HepG2 (cell line): ENCODE data around the gene IQCK. TPM values are rescaled to one million over a fixed set of nuclear protein-coding genes. Genes with fewer than 3 reads are reported as not detected.

Experiments
- ATAC-seq: fragments of 200-7000 bp; cut with Tn5 transposase; 3 replicates; pipeline ENCODE4 v1.9.1; 2020; ENCODE audit warnings: mild to moderate bottlenecking, moderate library complexity
- BruUV-seq: library from RNA; stranded (reverse); fragments of 400-500 nt; replicated peaks from 2 replicates; lab custom pipeline; 2021; lab: Mats Ljungman, UMichigan
- CTCF ChIA-PET: fragments of 300-600 bp; formaldehyde crosslinking; extraction: SDS; loops from one replicate; lab custom pipeline; 2021; ENCODE audit warnings: low total read pairs, inconsistent platforms, low intra/inter-chr PET ratio; lab: Yijun Ruan, JAX
- POLR2A ChIA-PET: fragments of 350-600 bp; sonication (Branson Sonifier 250); formaldehyde crosslinking; loops from one replicate; lab custom pipeline; 2020; ENCODE audit warnings: antibody characterized with exemption, inconsistent platforms; lab: Yijun Ruan, JAX
- DNase-seq: peaks from one replicate; pipeline ENCODE4 v3.0.0-alpha.2; 2015; ENCODE audit warnings: low spot score
- FAIRE-seq: peaks from 3 replicates; lab custom pipeline; 2011; peaks lifted over from hg19 to GRCh38; lab: Jason Lieb, UNC
- H2AFZ ChIP-seq: one replicate; pipeline ENCODE4 v1.6.1; 2011; ENCODE audit warnings: low read length, inconsistent platforms
- H3K27ac ChIP-seq: fragments of 300-600 bp; 3 replicates; pipeline ENCODE4 v1.8.0; 2011; ENCODE audit warnings: mixed run types, mild to moderate bottlenecking, mixed read lengths, low read length, inconsistent platforms; ENCODE audit not compliant: insufficient read depth; ENCODE audit errors: extremely low read length
- H3K27me3 ChIP-seq, 2 experiments: fragments of 200-600 bp in 1 of 2; 2 replicates in 1 of 2; 3 replicates in 1 of 2; pipeline versions ENCODE4 v1.6.0 to v1.8.0; 2011; ENCODE audit warnings: low read length in 2 of 2, mild to moderate bottlenecking in 2 of 2, moderate library complexity in 2 of 2, inconsistent platforms in 1 of 2; ENCODE audit not compliant: insufficient read depth in 2 of 2, control insufficient read depth in 1 of 2
- H3K36me3 ChIP-seq, 2 experiments: fragments of 200-600 bp in 1 of 2; replicated peaks in 1 of 2; 2 replicates in 1 of 2; 3 replicates in 1 of 2; pipeline versions ENCODE4 v1.5.1 to v1.8.0; 2011; ENCODE audit warnings: low read length in 2 of 2, inconsistent platforms in 1 of 2; ENCODE audit not compliant: insufficient read depth in 2 of 2, control insufficient read depth in 1 of 2
- H3K4me1 ChIP-seq: 2 replicates; pipeline ENCODE4 v1.5.1; 2012; ENCODE audit warnings: low read length, inconsistent platforms; ENCODE audit not compliant: insufficient read depth
- H3K4me2 ChIP-seq: 2 replicates; pipeline ENCODE4 v1.6.0; 2011; ENCODE audit warnings: low read depth, low read length, inconsistent platforms
- H3K4me3 ChIP-seq, 3 experiments: fragments of 200-600 bp in 1 of 3; sonication (generic), shearing (Covaris generic) in 1 of 3; replicated peaks in 1 of 3; 2 replicates each; pipeline ENCODE4 v1.5.1; 2011 to 2016; ENCODE audit warnings: low read length in 3 of 3, inconsistent platforms in 2 of 3, low read depth in 2 of 3, mild to moderate bottlenecking in 2 of 3, control low read depth in 1 of 3, mixed read lengths in 1 of 3; ENCODE audit not compliant: insufficient read depth in 1 of 3
- H3K79me2 ChIP-seq: one replicate; pipeline ENCODE4 v1.6.1; 2011; ENCODE audit warnings: low read length, inconsistent platforms; ENCODE audit not compliant: insufficient read depth
- H3K9ac ChIP-seq: 2 replicates; pipeline ENCODE4 v1.6.0; 2011; ENCODE audit warnings: mild to moderate bottlenecking, low read depth, low read length, inconsistent platforms; ENCODE audit not compliant: insufficient read depth
- H3K9me3 ChIP-seq: 2 replicates; pipeline ENCODE4 v1.5.1; 2012; ENCODE audit warnings: mild to moderate bottlenecking, low read length
- H4K20me1 ChIP-seq: 2 replicates; pipeline ENCODE4 v1.6.0; 2011; ENCODE audit warnings: inconsistent platforms, mild to moderate bottlenecking, low read length, moderate library complexity; ENCODE audit not compliant: insufficient read depth
- GATA4 ChIP-seq: sonication (generic); IDR thresholded peaks from 2 replicates; pipeline ENCODE4 v1.6.1; 2016; ENCODE audit warnings: antibody characterized with exemption, low read depth, borderline replicate concordance
- JUND ChIP-seq: sonication (generic); formaldehyde crosslinking; IDR thresholded peaks from 2 replicates; pipeline ENCODE4 v1.8.0; 2022; ENCODE audit warnings: mild to moderate bottlenecking, missing genetic modification reagents
- KDM2A ChIP-seq: sonication (generic); formaldehyde crosslinking; IDR thresholded peaks from 2 replicates; pipeline ENCODE4 v1.4.0; 2020; ENCODE audit warnings: low read depth, missing genetic modification reagents, borderline replicate concordance
- MTA1 ChIP-seq: sonication (generic); formaldehyde crosslinking; IDR thresholded peaks from 2 replicates; pipeline ENCODE4 v1.4.0; 2020; ENCODE audit warnings: missing genetic modification reagents, mild to moderate bottlenecking, borderline replicate concordance
- ZNF205 ChIP-seq: IDR thresholded peaks from 2 replicates; pipeline ENCODE4 v1.6.1; 2018; ENCODE audit warnings: missing biosample characterization, missing genetic modification reagents
- ZNF790 ChIP-seq: sonication (generic); formaldehyde crosslinking; IDR thresholded peaks from 2 replicates; pipeline ENCODE4 v1.8.0; 2022; ENCODE audit warnings: missing genetic modification reagents, mild to moderate bottlenecking, borderline replicate concordance
- WGBS: methylation state at CpG from one replicate; pipeline ENCODE4 v1.1.6; 2017; ENCODE audit warnings: low lambda C conversion rate; 5-methylcytosine and 5-hydroxymethylcytosine counted together
- in situ Hi-C: cut with HindIII; loops from 2 replicates; pipeline ENCODE4 v1.10.0; 2017; ENCODE audit warnings: low pct_unique_long_range_greater_than_20kb; ENCODE audit not compliant: extremely low pct_ligation_motif_present
- intact Hi-C: fragments of 100-400 bp; cut with micrococcal nuclease; formaldehyde crosslinking; loops from one replicate; pipeline ENCODE4 v1.10.0; 2022; ENCODE audit not compliant: unreplicated experiment
- polyA plus RNA-seq, 8 experiments: library from polyadenylated mRNA; depleted of rRNA in 3 of 8; stranded (reverse) in 7 of 8; unstranded in 1 of 8; fragments of >200 nt; fragmentation: Illumina TruSeq in 4 of 8; extraction: Trizol in 4 of 8; gene quantifications; 2 replicates each; pipeline versions ENCODE4 v1.2.1 to v1.2.3, GENCODE V29; 2011 to 2016; ENCODE audit warnings: low read depth in 4 of 8, missing spikeins in 1 of 8, mixed read lengths in 1 of 8; ENCODE audit not compliant: insufficient read depth in 1 of 8
- total RNA-seq, 5 experiments: library from RNA; depleted of rRNA; stranded (reverse); fragments of >200 nt; fragmentation: Illumina TruSeq; extraction: Trizol; gene quantifications; 2 replicates each; pipeline ENCODE4 v1.2.3, GENCODE V29; 2016; ENCODE audit warnings: low read depth in 1 of 5
- TF ChIP-seq, protein P1 (sequence below): sonication (generic); formaldehyde crosslinking; IDR thresholded peaks from 2 replicates; pipeline ENCODE4 v1.4.0; 2020; ENCODE audit warnings: mild to moderate bottlenecking, missing genetic modification reagents
- TF ChIP-seq, protein P2 (sequence below): sonication (generic); formaldehyde crosslinking; IDR thresholded peaks from 2 replicates; pipeline ENCODE4 v1.5.0; 2020; ENCODE audit warnings: mild to moderate bottlenecking, missing genetic modification reagents
- TF ChIP-seq, protein P3 (sequence below): sonication (generic); formaldehyde crosslinking; IDR thresholded peaks from 2 replicates; pipeline ENCODE4 v1.5.0; 2020; ENCODE audit warnings: missing genetic modification reagents, mild to moderate bottlenecking, borderline replicate concordance

Gene IQCK
- total and polyA plus RNA-seq, 2 of the 13 experiments (the other 11 are each of a cell fraction or from before 2014, with no cell fraction given): 5.1 to 7.3 TPM

DNA sequence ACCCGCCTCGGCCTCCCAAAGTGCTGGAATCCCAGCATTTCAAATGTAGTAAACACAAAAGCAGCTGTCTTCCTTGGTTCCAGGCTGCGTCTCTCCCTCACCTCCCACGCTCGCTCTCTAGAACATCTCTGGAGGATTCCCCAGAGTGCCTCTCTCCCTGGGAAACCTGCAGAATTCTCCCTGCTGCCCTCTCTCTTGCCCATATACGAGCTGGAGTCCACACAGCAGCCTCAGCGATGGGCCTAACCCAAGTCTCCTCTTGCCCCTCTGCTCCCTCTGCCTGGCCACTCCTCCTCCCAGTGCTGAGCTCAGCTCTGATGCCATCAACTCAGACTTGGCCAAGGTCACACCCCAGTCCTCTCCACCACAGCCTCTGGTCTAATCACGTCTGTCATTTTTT lies 156.0 kb downstream of the IQCK start (continued):
- TF ChIP-seq, protein P1, sequence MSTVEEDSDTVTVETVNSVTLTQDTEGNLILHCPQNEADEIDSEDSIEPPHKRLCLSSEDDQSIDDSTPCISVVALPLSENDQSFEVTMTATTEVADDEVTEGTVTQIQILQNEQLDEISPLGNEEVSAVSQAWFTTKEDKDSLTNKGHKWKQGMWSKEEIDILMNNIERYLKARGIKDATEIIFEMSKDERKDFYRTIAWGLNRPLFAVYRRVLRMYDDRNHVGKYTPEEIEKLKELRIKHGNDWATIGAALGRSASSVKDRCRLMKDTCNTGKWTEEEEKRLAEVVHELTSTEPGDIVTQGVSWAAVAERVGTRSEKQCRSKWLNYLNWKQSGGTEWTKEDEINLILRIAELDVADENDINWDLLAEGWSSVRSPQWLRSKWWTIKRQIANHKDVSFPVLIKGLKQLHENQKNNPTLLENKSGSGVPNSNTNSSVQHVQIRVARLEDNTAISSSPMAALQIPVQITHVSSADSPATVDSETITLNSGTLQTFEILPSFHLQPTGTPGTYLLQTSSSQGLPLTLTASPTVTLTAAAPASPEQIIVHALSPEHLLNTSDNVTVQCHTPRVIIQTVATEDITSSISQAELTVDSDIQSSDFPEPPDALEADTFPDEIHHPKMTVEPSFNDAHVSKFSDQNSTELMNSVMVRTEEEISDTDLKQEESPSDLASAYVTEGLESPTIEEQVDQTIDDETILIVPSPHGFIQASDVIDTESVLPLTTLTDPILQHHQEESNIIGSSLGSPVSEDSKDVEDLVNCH (CRISPR knock-in tag): no peak
- TF ChIP-seq, all 625 proteins: peak for 0

DNA sequence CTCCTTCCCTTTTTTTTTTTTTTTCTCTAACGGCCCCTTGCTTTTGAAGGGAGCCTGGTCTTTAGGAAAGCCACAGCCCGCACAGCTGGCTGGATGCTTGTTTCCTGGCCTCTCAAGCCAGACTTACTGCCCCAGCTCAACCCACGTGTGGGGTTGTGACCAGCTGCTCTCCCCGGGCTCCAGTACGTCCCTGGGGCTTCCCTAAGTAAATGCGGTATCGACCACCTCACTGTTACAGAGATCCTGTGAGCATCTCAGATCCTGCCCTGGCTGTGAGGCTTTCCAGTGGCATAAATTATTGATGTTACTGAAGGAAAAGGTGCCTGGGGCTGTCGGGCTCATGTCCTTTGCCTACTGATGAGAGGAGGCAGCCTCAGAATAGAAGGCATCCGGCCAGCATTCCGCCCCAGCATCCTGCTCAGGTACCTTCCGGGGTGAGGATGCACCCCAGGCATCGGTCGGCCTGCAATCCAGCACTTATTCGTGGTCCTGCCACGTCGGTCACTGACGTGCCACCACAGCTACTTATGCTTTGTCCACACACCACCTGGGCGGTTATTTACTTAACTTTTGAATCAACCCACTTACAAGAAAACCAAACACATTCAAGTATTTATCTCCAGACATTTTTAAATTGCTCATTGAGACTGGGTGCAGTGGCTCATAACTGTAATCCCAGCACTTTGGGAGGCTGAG lies 156.9 kb downstream of the IQCK start:
- H4K20me1 ChIP-seq: no peaks in the 10 kb centered on the region
- H3K27ac ChIP-seq: no peak overlapping the region
- H2AFZ ChIP-seq: no peak overlapping the region
- H3K27me3 ChIP-seq: no peaks in the 10 kb centered on the region
- H3K9ac ChIP-seq: no peak overlapping the region
- 47% methylated on average over 18 of the region's 18 CpGs for WGBS
- H3K79me2 ChIP-seq: no peaks in the 10 kb centered on the region
- FAIRE-seq (no peak), DNase-seq (no peak), ATAC-seq (no peak)
- in situ Hi-C loops: no loop called here
- no peak overlapping the region for H3K4me3 ChIP-seq
- ChIA-PET CTCF (no interaction called here), POLR2A (no interaction called here)
- H3K9me3 ChIP-seq: no peaks in the 10 kb centered on the region
- no peaks in the 10 kb centered on the region for H3K4me1 ChIP-seq
- H3K36me3 ChIP-seq: no peaks in the 10 kb centered on the region
- intact Hi-C loops: no loop called here
- no peak for TF ChIP-seq GATA4
- no peak for TF ChIP-seq KDM2A
- TF ChIP-seq MTA1 (CRISPR knock-in tag): no peak
- TF ChIP-seq, protein P2, sequence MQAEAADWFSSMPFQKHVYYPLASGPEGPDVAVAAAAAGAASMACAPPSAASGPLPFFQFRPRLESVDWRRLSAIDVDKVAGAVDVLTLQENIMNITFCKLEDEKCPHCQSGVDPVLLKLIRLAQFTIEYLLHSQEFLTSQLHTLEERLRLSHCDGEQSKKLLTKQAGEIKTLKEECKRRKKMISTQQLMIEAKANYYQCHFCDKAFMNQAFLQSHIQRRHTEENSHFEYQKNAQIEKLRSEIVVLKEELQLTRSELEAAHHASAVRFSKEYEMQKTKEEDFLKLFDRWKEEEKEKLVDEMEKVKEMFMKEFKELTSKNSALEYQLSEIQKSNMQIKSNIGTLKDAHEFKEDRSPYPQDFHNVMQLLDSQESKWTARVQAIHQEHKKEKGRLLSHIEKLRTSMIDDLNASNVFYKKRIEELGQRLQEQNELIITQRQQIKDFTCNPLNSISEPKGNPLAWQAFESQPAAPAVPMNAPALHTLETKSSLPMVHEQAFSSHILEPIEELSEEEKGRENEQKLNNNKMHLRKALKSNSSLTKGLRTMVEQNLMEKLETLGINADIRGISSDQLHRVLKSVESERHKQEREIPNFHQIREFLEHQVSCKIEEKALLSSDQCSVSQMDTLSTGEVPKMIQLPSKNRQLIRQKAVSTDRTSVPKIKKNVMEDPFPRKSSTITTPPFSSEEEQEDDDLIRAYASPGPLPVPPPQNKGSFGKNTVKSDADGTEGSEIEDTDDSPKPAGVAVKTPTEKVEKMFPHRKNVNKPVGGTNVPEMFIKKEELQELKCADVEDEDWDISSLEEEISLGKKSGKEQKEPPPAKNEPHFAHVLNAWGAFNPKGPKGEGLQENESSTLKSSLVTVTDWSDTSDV (CRISPR knock-in tag): no peak
- TF ChIP-seq ZNF205 (CRISPR knock-in tag): no peak
- TF ChIP-seq JUND (CRISPR knock-in tag): no peak
- TF ChIP-seq ZNF790 (CRISPR knock-in tag): no peak
- TF ChIP-seq, protein P3, sequence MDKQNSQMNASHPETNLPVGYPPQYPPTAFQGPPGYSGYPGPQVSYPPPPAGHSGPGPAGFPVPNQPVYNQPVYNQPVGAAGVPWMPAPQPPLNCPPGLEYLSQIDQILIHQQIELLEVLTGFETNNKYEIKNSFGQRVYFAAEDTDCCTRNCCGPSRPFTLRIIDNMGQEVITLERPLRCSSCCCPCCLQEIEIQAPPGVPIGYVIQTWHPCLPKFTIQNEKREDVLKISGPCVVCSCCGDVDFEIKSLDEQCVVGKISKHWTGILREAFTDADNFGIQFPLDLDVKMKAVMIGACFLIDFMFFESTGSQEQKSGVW (CRISPR knock-in tag): no peak
- no peak overlapping the region for H3K4me2 ChIP-seq
- no TSS peak for BruUV-seq
